Neutrophil (primary cell): Measurements from ENCODE around the gene TRPM1.

Source experiments
- H3K27ac ChIP-seq: fragments of 200-600 bp; sonication (generic); 2 replicates; pipeline ENCODE4 v1.5.1; 2016; ENCODE audit warnings: mild to moderate bottlenecking, moderate library complexity
- H3K27me3 ChIP-seq: fragments of 200-600 bp; sonication (generic); 2 replicates; pipeline ENCODE4 v1.6.0; 2016; ENCODE audit warnings: mild to moderate bottlenecking
- H3K36me3 ChIP-seq: fragments of 200-600 bp; sonication (generic); 2 replicates; pipeline ENCODE4 v1.5.1; 2017
- H3K4me1 ChIP-seq, 2 experiments: fragments of 200-600 bp in 1 of 2; sonication (generic) in 1 of 2; 1 replicate in 1 of 2; 2 replicates in 1 of 2; pipeline versions ENCODE4 v1.5.1 to v1.6.1; 2013 to 2016; ENCODE audit warnings: low read depth in 1 of 2, low read length in 1 of 2, mild to moderate bottlenecking in 1 of 2, moderate library complexity in 1 of 2; ENCODE audit not compliant: control insufficient read depth in 1 of 2, insufficient read depth in 1 of 2
- H3K4me3 ChIP-seq, 2 experiments: fragments of 200-600 bp in 1 of 2; sonication (generic) in 1 of 2; 1 replicate in 1 of 2; 2 replicates in 1 of 2; pipeline ENCODE4 v1.5.1; 2013 to 2016; ENCODE audit warnings: low read depth in 1 of 2, low read length in 1 of 2, mild to moderate bottlenecking in 1 of 2, moderate library complexity in 1 of 2
- H3K9me3 ChIP-seq: fragments of 200-600 bp; sonication (generic); 2 replicates; pipeline ENCODE4 v1.5.1; 2016
- CTCF ChIP-seq: fragments of 200-600 bp; sonication (generic); IDR thresholded peaks from 2 replicates; pipeline ENCODE4 v1.5.1; 2016; ENCODE audit warnings: antibody characterized with exemption

The TRPM1 gene

GRCh38 chr15:31101262-31102038 lies at the start of gene TRPM1:
Gene TRPM1 (minus strand): TSS chr15:31101725. CDS start chr15:31081355, 20,370 bp downstream.
- Histone ChIP-seq H3K27ac (no peak within 1 kb of the TSS), H3K36me3 (no peaks in the 10 kb centered on the region), H3K4me3 (no peak within 1 kb of the TSS), H3K9me3 (no peaks in the 10 kb centered on the region), H3K27me3 (no peaks in the 10 kb centered on the region), H3K4me1 (peaks cover 2% of the 10 kb centered on the region in 2 experiments)
- TF ChIP-seq CTCF: no peak

- Histone ChIP-seq H3K9me3 (no peaks in the 10 kb centered on the region), H3K4me1 (no peaks in the 10 kb centered on the region), H3K27ac (no peak overlapping the region), H3K36me3 (no peaks in the 10 kb centered on the region), H3K27me3 (no peaks in the 10 kb centered on the region), H3K4me3 (no peak overlapping the region)
- TF ChIP-seq CTCF: no peak
Observed at GRCh38 chr15:31150732-31151231, 49.3 kb upstream of the TRPM1 start.

GRCh38 chr15:31149987-31150386 lies 48.5 kb upstream of the TRPM1 start:
- Histone ChIP-seq H3K27me3 (no peaks in the 10 kb centered on the region), H3K4me3 (no peak overlapping the region), H3K36me3 (no peaks in the 10 kb centered on the region), H3K4me1 (no peaks in the 10 kb centered on the region), H3K27ac (no peak overlapping the region), H3K9me3 (no peaks in the 10 kb centered on the region)
- no peak for TF ChIP-seq CTCF

GRCh38 chr15:31149088-31149505 lies 47.6 kb upstream of the TRPM1 start:
- Histone ChIP-seq H3K9me3 (no peaks in the 10 kb centered on the region), H3K36me3 (no peaks in the 10 kb centered on the region), H3K27me3 (no peaks in the 10 kb centered on the region), H3K4me3 (no peak overlapping the region), H3K27ac (no peak overlapping the region), H3K4me1 (no peaks in the 10 kb centered on the region)
- no peak for TF ChIP-seq CTCF

GRCh38 chr15:31148297-31149087 lies 47.0 kb upstream of the TRPM1 start:
- H3K4me1 ChIP-seq: no peaks in the 10 kb centered on the region
- H3K27ac ChIP-seq: no peak overlapping the region
- no peaks in the 10 kb centered on the region for H3K36me3 ChIP-seq
- TF ChIP-seq CTCF: no peak
- no peak overlapping the region for H3K4me3 ChIP-seq
- H3K27me3 ChIP-seq: no peaks in the 10 kb centered on the region
- H3K9me3 ChIP-seq: no peaks in the 10 kb centered on the region
